ENCODE results near the gene MRPS18A. TPM values are rescaled to one million over a fixed set of nuclear protein-coding genes. Genes with fewer than 3 reads are reported as not detected.

MRPS18A gene
- total RNA-seq, 4 donors from 2014 or later: 38.1 to 45.8 (median 43.9) TPM

DNA sequence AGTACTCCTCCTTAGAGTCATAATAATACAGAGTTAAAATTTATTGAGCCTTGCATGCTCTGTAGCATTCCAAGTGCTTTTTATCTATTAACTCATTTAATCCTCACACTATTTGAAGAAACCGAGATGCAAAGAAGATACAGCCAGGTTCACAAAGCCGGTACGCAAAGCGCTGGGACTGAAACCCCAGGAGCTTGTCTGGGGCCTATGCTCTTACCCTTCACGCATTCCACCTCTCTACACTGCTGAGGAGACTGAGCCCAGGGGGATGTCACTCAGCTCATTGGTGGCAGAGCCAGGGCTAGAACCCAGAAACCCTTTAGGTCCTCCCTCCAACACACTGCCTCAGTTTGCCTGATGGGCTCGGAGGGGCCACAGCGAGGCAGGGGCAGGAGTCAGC lies 19.7 kb upstream of the MRPS18A start:
- H3K4me1 ChIP-seq: peaks cover 0 to 71% (median 28%) of the 10 kb centered on the region in 4 donors
- DNase-seq (ENCODE audit: low spot score in 2 of 2): no peak
- no peaks in the 10 kb centered on the region for H3K36me3 ChIP-seq
- H3K9me3 ChIP-seq: no peaks in the 10 kb centered on the region
- no peak overlapping the region for H3K27ac ChIP-seq
- WGBS, 2 donors: 83 to 85% methylated on average over 7 of the region's 7 CpGs
- TF ChIP-seq POLR2A (IDR thresholded peaks at IDR 0.05) (no peak), CTCF (IDR thresholded peaks at IDR 0.05) (no peak), EP300 (IDR thresholded peaks at IDR 0.05) (no peak)
- no peaks in the 10 kb centered on the region for H3K27me3 ChIP-seq
- no peak overlapping the region for H3K4me3 ChIP-seq

GRCh38 chr6:43706788-43707187 lies 19.2 kb upstream of the MRPS18A start:
- Histone ChIP-seq H3K4me1 (peaks cover 0 to 75% (median 30%) of the 10 kb centered on the region in 4 donors), H3K27ac (peak overlapping the region in 1 of 4 donors; percentile 52), H3K9me3 (no peaks in the 10 kb centered on the region), H3K27me3 (no peaks in the 10 kb centered on the region), H3K4me3 (no peak overlapping the region), H3K36me3 (no peaks in the 10 kb centered on the region)
- TF ChIP-seq CTCF (IDR thresholded peaks at IDR 0.05) (no peak), EP300 (IDR thresholded peaks at IDR 0.05) (peak in 1 of 2 donors; percentile 62)
- DNase-seq (ENCODE audit: low spot score in 2 of 2): no peak
- 64 to 78% methylated on average over 8 of the region's 8 CpGs for whole genome bisulfite sequencing, 2 donors

DNA sequence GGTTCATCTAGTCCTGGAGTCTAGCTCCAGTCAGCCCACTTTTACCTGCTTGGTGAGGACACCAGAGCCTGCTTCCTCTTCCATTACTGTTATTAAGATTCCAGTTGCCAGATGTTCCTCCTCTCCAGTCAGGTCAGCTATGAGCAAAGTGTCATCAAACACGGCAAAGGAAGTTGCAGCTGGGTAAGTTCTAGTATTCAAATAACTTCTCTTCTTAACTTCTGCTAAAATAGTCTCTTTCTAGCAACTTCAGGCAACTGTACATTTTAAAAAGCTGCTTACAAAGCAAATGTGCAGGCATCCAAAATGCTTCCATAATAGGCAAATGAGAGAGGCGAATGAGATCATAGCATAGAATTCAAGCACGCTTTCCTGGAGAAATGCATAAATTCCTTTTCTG lies 18.4 kb upstream of the MRPS18A start:
- no peak for DNase-seq (ENCODE audit: low spot score in 2 of 2)
- Histone ChIP-seq H3K9me3 (no peaks in the 10 kb centered on the region), H3K4me3 (no peak overlapping the region), H3K27ac (peak overlapping the region in 1 of 4 donors; percentile 52), H3K27me3 (no peaks in the 10 kb centered on the region), H3K36me3 (no peaks in the 10 kb centered on the region), H3K4me1 (peaks cover 0 to 83% (median 31%) of the 10 kb centered on the region in 4 donors)
- 7 to 15% methylated on average over 3 of the region's 3 CpGs for WGBS, 2 donors
- TF ChIP-seq CTCF (IDR thresholded peaks at IDR 0.05) (no peak), EP300 (IDR thresholded peaks at IDR 0.05) (peak in 1 of 2 donors; percentile 59)

DNA sequence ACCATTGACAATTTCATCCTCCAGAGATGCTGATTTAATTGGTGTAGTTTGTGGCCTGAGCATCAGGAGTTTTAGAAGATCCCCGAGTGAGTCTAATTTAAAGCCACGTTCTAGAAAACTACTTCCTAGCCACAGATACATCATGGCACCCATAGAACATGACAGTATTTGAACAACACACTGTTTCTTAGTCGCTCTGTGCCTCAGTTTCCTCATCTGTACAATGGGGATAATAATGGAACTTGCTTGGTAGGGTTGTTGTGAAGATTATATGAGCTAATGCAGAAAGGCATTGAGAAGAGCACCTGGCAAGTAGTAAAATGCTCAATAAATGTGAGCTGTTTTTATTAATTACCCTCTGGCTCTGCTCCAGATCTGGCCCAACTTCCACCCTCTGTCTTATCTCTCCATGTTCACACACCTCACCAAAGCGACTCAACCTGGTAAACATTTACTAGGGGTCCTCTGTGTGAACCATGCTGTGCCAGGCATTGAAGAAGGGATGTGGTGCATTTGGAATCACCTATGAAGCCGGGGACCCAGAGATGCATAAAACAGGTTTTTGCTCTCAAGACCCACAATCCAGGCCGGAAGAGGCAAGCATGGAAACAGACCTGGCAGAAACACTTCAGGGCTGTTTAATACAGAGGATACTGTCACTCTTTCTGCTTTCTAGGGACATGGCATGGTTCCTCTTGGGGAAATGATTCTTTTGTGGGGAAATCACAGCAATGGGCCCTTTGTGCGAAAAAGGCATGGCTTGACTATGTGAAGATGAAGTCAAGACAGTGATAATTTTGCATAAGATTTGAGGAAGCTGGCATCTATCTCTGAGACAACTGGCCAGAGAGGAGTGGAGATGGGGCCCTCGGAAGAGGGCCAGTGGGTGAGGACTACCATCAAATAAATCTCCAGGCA lies 16.2 kb upstream of the MRPS18A start:
- H3K9me3 ChIP-seq: no peaks in the 10 kb centered on the region
- no peaks in the 10 kb centered on the region for H3K36me3 ChIP-seq
- no peaks in the 10 kb centered on the region for H3K27me3 ChIP-seq
- H3K4me3 ChIP-seq: no peak overlapping the region
- DNase-seq (ENCODE audit: low spot score in 2 of 2): no peak
- peak overlapping the region; percentile 64 to 94 (median 82) for H3K27ac ChIP-seq
- no peak for TF ChIP-seq EP300 (IDR thresholded peaks at IDR 0.05)
- TF ChIP-seq POLR2A (IDR thresholded peaks at IDR 0.05): no peak
- 82 to 83% methylated on average over 8 of the region's 8 CpGs for WGBS, 2 donors
- peaks cover 0 to 80% (median 32%) of the 10 kb centered on the region in 4 donors for H3K4me1 ChIP-seq

GRCh38 chr6:43702534-43703440 lies 15.2 kb upstream of the MRPS18A start:
- Histone ChIP-seq H3K27ac (peak overlapping the region; percentile 64 to 94 (median 82)), H3K4me3 (no peak overlapping the region), H3K9me3 (no peaks in the 10 kb centered on the region), H3K4me1 (peaks cover 0 to 79% (median 34%) of the 10 kb centered on the region in 4 donors), H3K36me3 (no peaks in the 10 kb centered on the region), H3K27me3 (no peaks in the 10 kb centered on the region)
- DNase-seq (ENCODE audit: low spot score in 2 of 2): peak; percentile 84
- WGBS, 2 donors: 26 to 27% methylated on average over 14 to 15 of the region's 15 CpGs
- peak in 1 of 2 donors; percentile 73 for TF ChIP-seq EP300 (IDR thresholded peaks at IDR 0.05)
- TF ChIP-seq CTCF (IDR thresholded peaks at IDR 0.05): no peak
- peak; percentile 36 to 64 for TF ChIP-seq POLR2A (IDR thresholded peaks at IDR 0.05)

All from tibial nerve (tissue), 4 donors.